ENCODE measurements around the gene TBCD. TPM values are rescaled to one million over a fixed set of nuclear protein-coding genes. Genes with fewer than 3 reads are reported as not detected.
"Not testable (repeated sequence)": the region's sequence is repeated elsewhere in the genome, so short reads cannot be mapped to it uniquely, and the experiment has no call there.

The TBCD gene
- total RNA-seq, 1 donor from 2014 or later: 49.9 TPM

GRCh38 chr17:82765371-82765770, 13.5 kb downstream of the TBCD start:
- DNase-seq (no peak), ATAC-seq (ENCODE audit: low read depth) (no peak)
- H3K9me3 Mint-ChIP-seq: no peaks in the 10 kb centered on the region
- H3K27me3 Mint-ChIP-seq: no peaks in the 10 kb centered on the region
- H3K36me3 Mint-ChIP-seq (ENCODE audit: low read depth): peaks cover 52% of the 10 kb centered on the region
- H3K27ac Mint-ChIP-seq: no peak overlapping the region
- H3K4me3 Mint-ChIP-seq: no peak overlapping the region
- intact Hi-C loops (cut with micrococcal nuclease): loop anchor here (5.0 kb wide), 1 partner anchor 118 kb away; the partner anchor contains the start of gene WDR45B
- H3K4me1 Mint-ChIP-seq: peaks cover 15% of the 10 kb centered on the region
- ChIA-PET CTCF (interaction anchor here (1.3 kb wide), 1 partner anchor 97 kb away, joined by 5 read pairs; no protein-coding TSS in a partner anchor), POLR2A (no interaction called here)
- no peak for TF ChIP-seq CTCF (IDR thresholded peaks at IDR 0.05)

- TF ChIP-seq CTCF (IDR thresholded peaks at IDR 0.05): no peak
- Mint-ChIP-seq H3K4me1 (peaks cover 12% of the 10 kb centered on the region), H3K27ac (no peak overlapping the region), H3K4me3 (no peak overlapping the region), H3K27me3 (no peaks in the 10 kb centered on the region), H3K36me3 (ENCODE audit: low read depth) (peaks cover 58% of the 10 kb centered on the region), H3K9me3 (no peaks in the 10 kb centered on the region)
- DNase-seq: no peak
- POLR2A ChIA-PET: no interaction called here
- CTCF ChIA-PET: interaction anchor here (0.7 kb wide), 1 partner anchor 99 kb away, joined by 3 read pairs; no protein-coding TSS in a partner anchor
- intact Hi-C loops (cut with micrococcal nuclease): loop anchor here (5.0 kb wide), 1 partner anchor 120 kb away; the partner anchor contains the start of gene WDR45B
- no peak for ATAC-seq (ENCODE audit: low read depth)
These were observed 15.3 kb downstream of the TBCD start for GRCh38 chr17:82767041-82767754.

GRCh38 chr17:82769041-82769440, 17.2 kb downstream of the TBCD start:
- H3K27me3 Mint-ChIP-seq: no peaks in the 10 kb centered on the region
- CTCF ChIA-PET: no interaction called here
- intact Hi-C loops (cut with micrococcal nuclease): loop anchor here (5.0 kb wide), 1 partner anchor 122 kb away; the partner anchor contains the start of gene WDR45B

GRCh38 chr17:82772026-82772425, 20.2 kb downstream of the TBCD start:
- no peaks in the 10 kb centered on the region for H3K27me3 Mint-ChIP-seq
- H3K4me3 Mint-ChIP-seq: no peak overlapping the region
- H3K4me1 Mint-ChIP-seq: peaks cover 24% of the 10 kb centered on the region
- ATAC-seq (ENCODE audit: low read depth): no peak
- intact Hi-C loops (cut with micrococcal nuclease): no loop called here
- no peak overlapping the region for H3K27ac Mint-ChIP-seq
- ChIA-PET CTCF (interaction anchor here (0.9 kb wide), 1 partner anchor 103 kb away, joined by 4 read pairs; no protein-coding TSS in a partner anchor), POLR2A (no interaction called here)
- no peaks in the 10 kb centered on the region for H3K9me3 Mint-ChIP-seq
- peaks cover 41% of the 10 kb centered on the region for H3K36me3 Mint-ChIP-seq (ENCODE audit: low read depth)
- TF ChIP-seq CTCF (IDR thresholded peaks at IDR 0.05): no peak
- no peak for DNase-seq

More at GRCh38 chr17:82769041-82769440, 17.2 kb downstream of the TBCD start:
- no peak for TF ChIP-seq CTCF (IDR thresholded peaks at IDR 0.05)
- no peaks in the 10 kb centered on the region for H3K9me3 Mint-ChIP-seq
- no peak for ATAC-seq (ENCODE audit: low read depth)
- H3K36me3 Mint-ChIP-seq (ENCODE audit: low read depth): peaks cover 60% of the 10 kb centered on the region
- DNase-seq: no peak
- H3K4me3 Mint-ChIP-seq: no peak overlapping the region
- POLR2A ChIA-PET: interaction anchor here (0.8 kb wide), 1 partner anchor 35 kb away, joined by 3 read pairs; no protein-coding TSS in a partner anchor
- H3K4me1 Mint-ChIP-seq: peaks cover 2% of the 10 kb centered on the region
- H3K27ac Mint-ChIP-seq: no peak overlapping the region

- H3K27me3 Mint-ChIP-seq; H3K9me3 Mint-ChIP-seq; H3K27ac Mint-ChIP-seq; ATAC-seq (ENCODE audit: low read depth); H3K4me3 Mint-ChIP-seq; intact Hi-C loops (cut with micrococcal nuclease); POLR2A ChIA-PET; DNase-seq: not testable (repeated sequence)
- peaks cover 29% of the 10 kb centered on the region for H3K4me1 Mint-ChIP-seq
- H3K36me3 Mint-ChIP-seq (ENCODE audit: low read depth): peaks cover 27% of the 10 kb centered on the region
- CTCF ChIA-PET: interaction anchor here (1.2 to 1.3 kb wide), 2 partner anchors 55 to 106 kb away, joined by 4 to 5 read pairs; no protein-coding TSS in a partner anchor
These were observed 22.6 kb downstream of the TBCD start for GRCh38 chr17:82774456-82774855.

Data from activated B cell treated with CpG ODN at 0.5 μM for 24 hours (primary cell).